ENCODE results near the gene GSTM3. TPM values are rescaled to one million over a fixed set of nuclear protein-coding genes. Genes with fewer than 3 reads are reported as not detected.
A peak's percentile ranks its signal among the peaks of the same experiment; 100 is the strongest.

GSTM3 gene
- total RNA-seq, 1 experiment from 2014 or later: 67.9 TPM

- no peak for TF ChIP-seq CTCF (IDR thresholded peaks at IDR 0.05; ENCODE audit: unreplicated experiment)
- DNase-seq: no peak
- no TSS peak for BruUV-seq (replicated peaks)
- Mint-ChIP-seq H3K27me3 (ENCODE audit: unreplicated experiment) (peaks cover 14% of the 10 kb centered on the region), H3K27ac (ENCODE audit: unreplicated experiment) (no peak overlapping the region), H3K36me3 (ENCODE audit: insufficient read depth, unreplicated experiment) (no peaks in the 10 kb centered on the region), H3K4me1 (ENCODE audit: low read depth, unreplicated experiment) (no peaks in the 10 kb centered on the region), H3K4me3 (ENCODE audit: low read depth, unreplicated experiment) (no peak overlapping the region), H3K9me3 (ENCODE audit: low read depth, unreplicated experiment) (no peaks in the 10 kb centered on the region)
- CTCF ChIA-PET: interaction anchor here (6.0 kb wide), 1 partner anchor 204 kb away, joined by 101 read pairs; the partner anchor contains the start of gene AHCYL1
- intact Hi-C loops (cut with micrococcal nuclease; ENCODE audit: unreplicated experiment): loop anchor here (1.0 kb wide), 1 partner anchor 206 kb away; the partner anchor contains the start of gene AHCYL1
Measured at GRCh38 chr1:109777980-109778625, 37.3 kb upstream of the GSTM3 start.

GRCh38 chr1:109777436-109777835 lies 36.6 kb upstream of the GSTM3 start:
- no peak for DNase-seq
- intact Hi-C loops (cut with micrococcal nuclease; ENCODE audit: unreplicated experiment): loop anchor here (1.0 kb wide), 1 partner anchor 207 kb away; the partner anchor contains the start of gene AHCYL1
- no TSS peak for BruUV-seq (replicated peaks)
- TF ChIP-seq CTCF (IDR thresholded peaks at IDR 0.05; ENCODE audit: unreplicated experiment): no peak
- Mint-ChIP-seq H3K9me3 (ENCODE audit: low read depth, unreplicated experiment) (no peaks in the 10 kb centered on the region), H3K36me3 (ENCODE audit: insufficient read depth, unreplicated experiment) (no peaks in the 10 kb centered on the region), H3K4me3 (ENCODE audit: low read depth, unreplicated experiment) (no peak overlapping the region), H3K4me1 (ENCODE audit: low read depth, unreplicated experiment) (no peaks in the 10 kb centered on the region), H3K27me3 (ENCODE audit: unreplicated experiment) (peaks cover 14% of the 10 kb centered on the region), H3K27ac (ENCODE audit: unreplicated experiment) (no peak overlapping the region)
- CTCF ChIA-PET: interaction anchor here (1.0 to 6.0 kb wide), 3 partner anchors 9 to 205 kb away, joined by 3 to 101 read pairs (median 3); partner anchors contain the start of gene AHCYL1

- TF ChIP-seq CTCF (IDR thresholded peaks at IDR 0.05; ENCODE audit: unreplicated experiment): peak; percentile 86
- CTCF ChIA-PET: interaction anchor here (0.6 to 6.0 kb wide), 4 partner anchors 10 to 227 kb away, joined by 3 to 101 read pairs (median 3); partner anchors contain the start of gene AHCYL1
- no TSS peak for BruUV-seq (replicated peaks)
- H3K4me1 Mint-ChIP-seq (ENCODE audit: low read depth, unreplicated experiment): no peaks in the 10 kb centered on the region
- H3K27ac Mint-ChIP-seq (ENCODE audit: unreplicated experiment): no peak overlapping the region
- no peak overlapping the region for H3K4me3 Mint-ChIP-seq (ENCODE audit: low read depth, unreplicated experiment)
- DNase-seq: peak; percentile 78
- no peaks in the 10 kb centered on the region for H3K9me3 Mint-ChIP-seq (ENCODE audit: low read depth, unreplicated experiment)
- H3K36me3 Mint-ChIP-seq (ENCODE audit: insufficient read depth, unreplicated experiment): no peaks in the 10 kb centered on the region
- H3K27me3 Mint-ChIP-seq (ENCODE audit: unreplicated experiment): peaks cover 14% of the 10 kb centered on the region
- intact Hi-C loops (cut with micrococcal nuclease; ENCODE audit: unreplicated experiment): loop anchor here (1.0 kb wide), 1 partner anchor 207 kb away; the partner anchor contains the start of gene AHCYL1
Measured at GRCh38 chr1:109776911-109777310, 36.1 kb upstream of the GSTM3 start.

- Mint-ChIP-seq H3K4me1 (ENCODE audit: low read depth, unreplicated experiment) (no peaks in the 10 kb centered on the region), H3K27me3 (ENCODE audit: unreplicated experiment) (peaks cover 14% of the 10 kb centered on the region), H3K36me3 (ENCODE audit: insufficient read depth, unreplicated experiment) (no peaks in the 10 kb centered on the region), H3K9me3 (ENCODE audit: low read depth, unreplicated experiment) (no peaks in the 10 kb centered on the region), H3K4me3 (ENCODE audit: low read depth, unreplicated experiment) (no peak overlapping the region), H3K27ac (ENCODE audit: unreplicated experiment) (no peak overlapping the region)
- TF ChIP-seq CTCF (IDR thresholded peaks at IDR 0.05; ENCODE audit: unreplicated experiment): no peak
- BruUV-seq (replicated peaks): no TSS peak
- intact Hi-C loops (cut with micrococcal nuclease; ENCODE audit: unreplicated experiment): no loop called here
- DNase-seq: no peak
- CTCF ChIA-PET: interaction anchor here (0.6 to 6.0 kb wide), 3 partner anchors 136 to 227 kb away, joined by 3 to 101 read pairs (median 3); partner anchors contain the start of gene AHCYL1
Measured at GRCh38 chr1:109776206-109776835, 35.5 kb upstream of the GSTM3 start.

All from Calu3 (cell line).